ENCODE results near the gene MCF2L. TPM values are rescaled to one million over a fixed set of nuclear protein-coding genes. Genes with fewer than 3 reads are reported as not detected.
A peak's percentile ranks its signal among the peaks of the same experiment; 100 is the strongest.

Gene MCF2L, protein sequence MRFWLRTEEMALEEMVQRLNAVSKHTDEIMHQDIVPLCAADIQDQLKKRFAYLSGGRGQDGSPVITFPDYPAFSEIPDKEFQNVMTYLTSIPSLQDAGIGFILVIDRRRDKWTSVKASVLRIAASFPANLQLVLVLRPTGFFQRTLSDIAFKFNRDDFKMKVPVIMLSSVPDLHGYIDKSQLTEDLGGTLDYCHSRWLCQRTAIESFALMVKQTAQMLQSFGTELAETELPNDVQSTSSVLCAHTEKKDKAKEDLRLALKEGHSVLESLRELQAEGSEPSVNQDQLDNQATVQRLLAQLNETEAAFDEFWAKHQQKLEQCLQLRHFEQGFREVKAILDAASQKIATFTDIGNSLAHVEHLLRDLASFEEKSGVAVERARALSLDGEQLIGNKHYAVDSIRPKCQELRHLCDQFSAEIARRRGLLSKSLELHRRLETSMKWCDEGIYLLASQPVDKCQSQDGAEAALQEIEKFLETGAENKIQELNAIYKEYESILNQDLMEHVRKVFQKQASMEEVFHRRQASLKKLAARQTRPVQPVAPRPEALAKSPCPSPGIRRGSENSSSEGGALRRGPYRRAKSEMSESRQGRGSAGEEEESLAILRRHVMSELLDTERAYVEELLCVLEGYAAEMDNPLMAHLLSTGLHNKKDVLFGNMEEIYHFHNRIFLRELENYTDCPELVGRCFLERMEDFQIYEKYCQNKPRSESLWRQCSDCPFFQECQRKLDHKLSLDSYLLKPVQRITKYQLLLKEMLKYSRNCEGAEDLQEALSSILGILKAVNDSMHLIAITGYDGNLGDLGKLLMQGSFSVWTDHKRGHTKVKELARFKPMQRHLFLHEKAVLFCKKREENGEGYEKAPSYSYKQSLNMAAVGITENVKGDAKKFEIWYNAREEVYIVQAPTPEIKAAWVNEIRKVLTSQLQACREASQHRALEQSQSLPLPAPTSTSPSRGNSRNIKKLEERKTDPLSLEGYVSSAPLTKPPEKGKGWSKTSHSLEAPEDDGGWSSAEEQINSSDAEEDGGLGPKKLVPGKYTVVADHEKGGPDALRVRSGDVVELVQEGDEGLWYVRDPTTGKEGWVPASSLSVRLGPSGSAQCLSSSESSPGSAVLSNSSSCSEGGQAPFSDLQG
- total RNA-seq (22.2 TPM), polyA plus RNA-seq (1 to 10 TPM in 2 of 4 donors, under 1 TPM in 2; 0.34 to 1.5 (median 0.99) TPM)

DNA sequence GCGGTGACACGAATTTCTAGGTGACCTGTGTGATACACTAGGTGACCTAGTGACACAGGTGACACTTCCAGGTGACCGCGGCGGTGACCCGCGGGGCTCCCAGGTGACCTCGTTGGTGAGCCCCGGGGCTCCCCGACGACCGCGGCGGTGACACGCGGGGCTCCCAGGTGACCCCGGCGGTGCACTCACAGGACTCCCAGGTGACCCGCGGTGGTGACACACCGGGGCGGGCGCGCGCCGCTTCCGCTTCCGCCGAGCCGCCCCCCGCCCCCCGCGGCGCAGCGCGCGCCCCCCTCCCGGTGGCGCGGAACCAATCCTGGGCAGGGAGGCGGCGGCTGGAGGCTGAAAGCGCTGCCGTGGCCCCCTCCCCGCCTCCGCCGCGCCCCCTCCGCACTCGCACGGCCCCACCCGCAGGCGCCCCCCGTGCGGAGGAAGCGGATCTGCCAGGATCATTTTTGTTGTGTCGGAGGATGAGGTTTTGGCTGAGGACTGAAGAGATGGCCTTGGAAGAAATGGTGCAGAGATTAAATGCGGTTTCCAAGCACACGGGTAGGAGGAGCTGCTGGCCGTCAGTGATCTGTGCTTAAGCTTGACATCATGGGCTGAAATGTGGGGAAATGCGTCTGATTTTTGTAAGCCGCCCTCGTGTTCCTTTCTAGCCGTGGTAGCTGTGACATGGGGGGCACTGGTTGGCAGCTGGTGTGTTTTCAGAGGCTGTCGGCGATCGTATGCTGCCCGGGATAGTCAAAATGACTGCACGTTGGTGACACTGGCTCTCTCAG is at the start of gene MCF2L:
Gene MCF2L, plus strand, starts transcription at position 305 of the 782 bp plus-strand sequence. Its CDS starts 166 bp downstream, at position 471.
- Histone ChIP-seq H3K4me1 (ENCODE audit: control insufficient read depth, insufficient read depth, low read length, poor library complexity, severe bottlenecking) (peaks cover 23% of the 10 kb centered on the region), H3K27me3 (ENCODE audit: control insufficient read depth, insufficient read depth, low read length) (peaks cover 3% of the 10 kb centered on the region), H3K9me3 (ENCODE audit: control insufficient read depth in 2 of 2, low read length in 2 of 2) (no peaks in the 10 kb centered on the region), H3K27ac (ENCODE audit: insufficient read depth, low read length, poor library complexity, severe bottlenecking) (peak within 1 kb of the TSS; percentile 67), H3K4me3 (ENCODE audit: low read depth, low read length) (peak within 1 kb of the TSS; percentile 77), H3K36me3 (ENCODE audit: control insufficient read depth, insufficient read depth, low read length) (no peaks in the 10 kb centered on the region)
- peaks cover 0 to 2% (median 0%) of the 10 kb centered on the region in 7 donors for H3K9me3 Mint-ChIP-seq
- ATAC-seq (ENCODE audit: low read depth in 2 of 2) (peak; percentile 76 to 80), DNase-seq (peak; percentile 49 to 71 (median 58))
- peaks cover 6 to 42% (median 14%) of the 10 kb centered on the region in 4 donors for H3K4me1 Mint-ChIP-seq
- H3K27ac Mint-ChIP-seq, result peak within 1 kb of the TSS; percentile 90 to 96 (median 93)
- H3K27me3 Mint-ChIP-seq, result peaks cover 4% of the 10 kb centered on the region
- peak within 1 kb of the TSS; percentile 90 to 94 (median 92) for H3K4me3 Mint-ChIP-seq
- no peaks in the 10 kb centered on the region for H3K36me3 Mint-ChIP-seq

DNA sequence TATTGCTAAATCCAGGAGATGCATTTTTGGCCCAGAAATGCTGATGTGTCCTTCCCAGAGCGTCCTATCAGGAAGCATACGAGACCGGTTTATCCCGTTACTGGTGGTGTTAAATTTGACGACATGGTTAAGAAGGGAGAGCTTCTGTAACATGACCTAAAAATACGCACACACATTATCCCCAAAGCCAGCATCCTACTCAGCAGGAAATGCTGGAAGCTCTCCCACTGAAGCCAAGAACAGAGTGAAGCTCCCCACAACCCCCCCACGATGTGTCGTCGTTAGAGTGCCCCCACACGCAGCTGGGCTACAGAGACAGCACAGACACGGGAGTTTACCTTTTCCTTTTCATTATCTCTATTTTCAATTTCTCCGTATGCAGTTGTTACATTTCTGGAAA is 45.1 kb upstream of the MCF2L start:
- Histone ChIP-seq H3K36me3 (ENCODE audit: control insufficient read depth, insufficient read depth, low read length) (no peaks in the 10 kb centered on the region), H3K4me1 (ENCODE audit: control insufficient read depth, insufficient read depth, low read length, poor library complexity, severe bottlenecking) (no peaks in the 10 kb centered on the region), H3K4me3 (ENCODE audit: low read depth, low read length) (no peak overlapping the region), H3K27ac (ENCODE audit: insufficient read depth, low read length, poor library complexity, severe bottlenecking) (no peak overlapping the region), H3K27me3 (ENCODE audit: control insufficient read depth, insufficient read depth, low read length) (peaks cover 9% of the 10 kb centered on the region), H3K9me3 (ENCODE audit: control insufficient read depth in 2 of 2, low read length in 2 of 2) (no peaks in the 10 kb centered on the region)
- ATAC-seq (ENCODE audit: low read depth in 2 of 2) (no peak), DNase-seq (no peak)
- no peaks in the 10 kb centered on the region for H3K36me3 Mint-ChIP-seq
- no peaks in the 10 kb centered on the region for H3K9me3 Mint-ChIP-seq
- H3K4me3 Mint-ChIP-seq, result no peak overlapping the region
- H3K27ac Mint-ChIP-seq, result no peak overlapping the region
- H3K27me3 Mint-ChIP-seq, result peaks cover 16% of the 10 kb centered on the region
- no peaks in the 10 kb centered on the region for H3K4me1 Mint-ChIP-seq

GRCh38 chr13:112924365-112924764 is 44.6 kb upstream of the MCF2L start:
- Mint-ChIP-seq H3K27me3 (peaks cover 16% of the 10 kb centered on the region), H3K4me3 (no peak overlapping the region), H3K4me1 (peaks cover 0 to 3% (median 0%) of the 10 kb centered on the region in 4 donors), H3K9me3 (no peaks in the 10 kb centered on the region), H3K27ac (no peak overlapping the region), H3K36me3 (no peaks in the 10 kb centered on the region)
- Histone ChIP-seq H3K27me3 (ENCODE audit: control insufficient read depth, insufficient read depth, low read length) (peaks cover 11% of the 10 kb centered on the region), H3K4me3 (ENCODE audit: low read depth, low read length) (no peak overlapping the region), H3K27ac (ENCODE audit: insufficient read depth, low read length, poor library complexity, severe bottlenecking) (no peak overlapping the region), H3K36me3 (ENCODE audit: control insufficient read depth, insufficient read depth, low read length) (no peaks in the 10 kb centered on the region), H3K9me3 (ENCODE audit: control insufficient read depth in 2 of 2, low read length in 2 of 2) (no peaks in the 10 kb centered on the region), H3K4me1 (ENCODE audit: control insufficient read depth, insufficient read depth, low read length, poor library complexity, severe bottlenecking) (no peaks in the 10 kb centered on the region)
- no peak for ATAC-seq (ENCODE audit: low read depth in 2 of 2)
- DNase-seq, result no peak

DNA sequence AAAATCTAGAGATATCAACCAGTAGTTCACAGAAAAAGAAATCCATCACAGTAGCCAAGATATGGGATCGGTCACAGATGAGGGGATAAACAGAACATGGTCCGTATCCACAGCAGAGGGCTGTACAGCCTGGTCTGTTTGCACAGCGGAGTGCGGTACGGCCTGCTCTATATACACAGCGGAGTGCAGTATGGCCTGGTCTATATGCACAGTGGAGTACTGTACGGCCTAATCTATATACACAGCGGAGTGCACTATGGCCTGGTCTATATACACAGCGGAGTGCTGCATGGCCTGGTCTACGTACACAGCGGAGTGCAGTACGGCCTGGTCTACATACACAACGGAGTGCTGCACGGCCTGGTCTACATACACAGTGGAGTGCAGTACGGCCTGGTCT is 43.0 kb upstream of the MCF2L start:
- no peaks in the 10 kb centered on the region for H3K36me3 Mint-ChIP-seq
- H3K27ac Mint-ChIP-seq, result no peak overlapping the region
- no peaks in the 10 kb centered on the region for H3K9me3 ChIP-seq (ENCODE audit: control insufficient read depth in 2 of 2, low read length in 2 of 2)
- no peaks in the 10 kb centered on the region for H3K36me3 ChIP-seq (ENCODE audit: control insufficient read depth, insufficient read depth, low read length)
- no peak overlapping the region for H3K27ac ChIP-seq (ENCODE audit: insufficient read depth, low read length, poor library complexity, severe bottlenecking)
- ATAC-seq (ENCODE audit: low read depth in 2 of 2) (no peak), DNase-seq (no peak)
- H3K4me1 ChIP-seq (ENCODE audit: control insufficient read depth, insufficient read depth, low read length, poor library complexity, severe bottlenecking), result no peaks in the 10 kb centered on the region
- H3K4me3 Mint-ChIP-seq, result no peak overlapping the region
- H3K27me3 ChIP-seq (ENCODE audit: control insufficient read depth, insufficient read depth, low read length), result peaks cover 17% of the 10 kb centered on the region
- peaks cover 0 to 3% (median 0%) of the 10 kb centered on the region in 4 donors for H3K4me1 Mint-ChIP-seq
- H3K4me3 ChIP-seq (ENCODE audit: low read depth, low read length), result no peak overlapping the region
- H3K9me3 Mint-ChIP-seq, result no peaks in the 10 kb centered on the region
- H3K27me3 Mint-ChIP-seq, result peaks cover 22% of the 10 kb centered on the region

- ATAC-seq (ENCODE audit: low read depth in 2 of 2), result no peak
- H3K27me3 ChIP-seq (ENCODE audit: control insufficient read depth, insufficient read depth, low read length), result peaks cover 17% of the 10 kb centered on the region
- no peak for DNase-seq
- no peak overlapping the region for H3K27ac ChIP-seq (ENCODE audit: insufficient read depth, low read length, poor library complexity, severe bottlenecking)
- no peaks in the 10 kb centered on the region for H3K9me3 ChIP-seq (ENCODE audit: control insufficient read depth in 2 of 2, low read length in 2 of 2)
- Mint-ChIP-seq H3K27ac (no peak overlapping the region), H3K4me1 (peaks cover 0 to 3% (median 0%) of the 10 kb centered on the region in 4 donors), H3K4me3 (no peak overlapping the region), H3K27me3 (peaks cover 22% of the 10 kb centered on the region), H3K9me3 (no peaks in the 10 kb centered on the region), H3K36me3 (no peaks in the 10 kb centered on the region)
- no peaks in the 10 kb centered on the region for H3K36me3 ChIP-seq (ENCODE audit: control insufficient read depth, insufficient read depth, low read length)
- H3K4me1 ChIP-seq (ENCODE audit: control insufficient read depth, insufficient read depth, low read length, poor library complexity, severe bottlenecking), result no peaks in the 10 kb centered on the region
- H3K4me3 ChIP-seq (ENCODE audit: low read depth, low read length), result no peak overlapping the region
Observed at GRCh38 chr13:112926993-112927392, 42.0 kb upstream of the MCF2L start.

- no peak for DNase-seq
- Mint-ChIP-seq H3K36me3 (no peaks in the 10 kb centered on the region), H3K27me3 (peaks cover 22% of the 10 kb centered on the region), H3K27ac (no peak overlapping the region), H3K4me1 (peaks cover 0 to 3% (median 0%) of the 10 kb centered on the region in 4 donors), H3K9me3 (no peaks in the 10 kb centered on the region), H3K4me3 (no peak overlapping the region)
- Histone ChIP-seq H3K9me3 (ENCODE audit: control insufficient read depth in 2 of 2, low read length in 2 of 2) (no peaks in the 10 kb centered on the region), H3K4me3 (ENCODE audit: low read depth, low read length) (no peak overlapping the region), H3K36me3 (ENCODE audit: control insufficient read depth, insufficient read depth, low read length) (no peaks in the 10 kb centered on the region), H3K27ac (ENCODE audit: insufficient read depth, low read length, poor library complexity, severe bottlenecking) (no peak overlapping the region), H3K4me1 (ENCODE audit: control insufficient read depth, insufficient read depth, low read length, poor library complexity, severe bottlenecking) (no peaks in the 10 kb centered on the region), H3K27me3 (ENCODE audit: control insufficient read depth, insufficient read depth, low read length) (peaks cover 17% of the 10 kb centered on the region)
- no peak for ATAC-seq (ENCODE audit: low read depth in 2 of 2)
Observed at GRCh38 chr13:112928020-112928971, 40.7 kb upstream of the MCF2L start.
